HG03066 (cell line): ENCODE results near the gene SETDB1.
"Not testable (repeated sequence)": the region's sequence is repeated elsewhere in the genome, so short reads cannot be mapped to it uniquely, and the experiment has no call there.

Experiments
- ATAC-seq: cut with Tn5 transposase; IDR thresholded peaks from one replicate; pipeline ENCODE4 v1.9.1; 2021; ENCODE audit warnings: low read depth; ENCODE audit not compliant: unreplicated experiment

Gene SETDB1

GRCh38 chr1:150926097-150926741, at the start of gene SETDB1:
TSS of gene SETDB1 (plus strand) at chr1:150926363. CDS start at chr1:150927715, 1,352 bp downstream.
- ATAC-seq = peak; percentile 69

- ATAC-seq = not testable (repeated sequence)
Observed at GRCh38 chr1:150878931-150879330, 47.2 kb upstream of the SETDB1 start.

GRCh38 chr1:150881331-150882070, 44.7 kb upstream of the SETDB1 start:
- ATAC-seq = no peak

DNA sequence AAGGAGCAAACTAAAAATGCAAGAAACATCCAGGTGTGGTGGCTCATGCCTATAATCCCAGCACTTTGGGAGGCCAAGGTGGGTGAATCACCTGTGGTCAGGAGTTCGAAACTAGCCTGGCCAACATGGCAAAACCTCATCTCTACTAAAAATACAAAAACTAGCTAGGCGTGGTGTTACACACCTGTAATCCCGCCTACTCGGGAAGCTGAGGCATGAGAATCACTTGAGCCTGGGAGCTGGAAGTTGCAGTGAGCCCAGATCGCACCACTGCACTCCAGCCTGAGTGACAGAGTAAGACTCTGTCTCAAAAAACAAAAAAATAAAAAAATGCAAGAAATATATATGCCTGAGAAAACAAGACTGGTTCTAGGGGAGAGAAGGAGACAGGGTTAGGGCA, 43.0 kb upstream of the SETDB1 start:
- ATAC-seq = not testable (repeated sequence)

- ATAC-seq = no peak
Observed at GRCh38 chr1:150887018-150887417, 39.1 kb upstream of the SETDB1 start, which contains the start of gene CTXND2. TSS of gene CTXND2 (plus strand) at chr1:150887136. CDS start at chr1:150912315, 25,179 bp downstream.

DNA sequence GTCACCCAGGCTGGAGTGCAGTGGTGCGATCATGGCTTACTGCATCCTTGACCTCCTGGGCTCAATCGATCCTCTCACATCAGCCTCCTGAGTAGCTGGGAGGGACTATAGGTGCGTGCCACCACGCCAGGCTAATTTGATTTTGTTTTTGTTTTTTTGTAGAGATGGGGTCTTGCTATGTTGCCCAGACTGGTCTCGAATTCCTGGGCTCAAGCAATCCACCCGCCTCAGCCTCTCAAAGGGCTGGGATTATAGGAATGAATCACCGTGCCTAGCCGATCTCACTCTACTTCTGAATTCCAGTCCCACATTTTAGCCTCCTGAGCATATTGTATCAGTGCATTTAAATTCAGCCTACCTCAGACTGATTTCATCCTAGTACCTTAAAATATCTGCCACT, 37.4 kb upstream of the SETDB1 start:
- ATAC-seq = no peak

DNA sequence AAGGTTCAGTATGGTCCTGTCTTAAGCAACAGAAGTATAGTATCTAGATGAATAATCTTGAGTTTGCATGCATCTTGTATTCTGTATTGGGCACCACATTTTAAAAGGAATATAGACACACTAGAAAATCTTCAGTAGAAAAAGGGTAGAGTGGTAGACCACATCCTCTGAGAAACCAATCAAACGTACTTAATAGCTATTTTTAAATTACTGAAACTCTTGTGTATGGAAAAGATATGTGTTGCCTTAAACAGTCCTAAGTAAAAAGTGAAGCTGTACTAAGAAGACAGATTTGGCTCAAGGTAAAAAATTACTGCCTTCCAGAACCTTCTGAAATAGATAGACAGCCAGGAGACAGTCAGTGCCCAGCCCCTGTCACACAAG, 36.1 kb upstream of the SETDB1 start:
- ATAC-seq = no peak

GRCh38 chr1:150893336-150893913, 32.7 kb upstream of the SETDB1 start:
- no peak for ATAC-seq

DNA sequence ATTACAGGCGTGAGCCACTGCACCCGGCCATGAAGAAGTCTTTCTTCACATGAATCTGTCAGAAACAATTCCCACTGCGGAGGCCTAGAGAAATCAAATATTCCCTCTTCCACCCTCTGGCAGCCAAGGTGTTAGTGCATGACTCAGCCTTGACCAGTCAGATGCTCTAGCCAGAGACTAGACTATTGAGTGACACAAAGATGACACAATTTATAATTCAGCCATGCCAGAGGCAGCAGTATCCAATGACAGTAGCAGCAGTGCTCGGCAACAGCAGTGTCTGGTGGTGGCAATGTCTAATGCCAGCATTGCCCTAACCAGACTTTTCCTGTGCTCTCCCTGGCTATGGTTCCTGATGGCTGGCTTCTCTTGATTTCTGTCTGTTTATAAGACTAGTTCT, 30.5 kb upstream of the SETDB1 start:
- no peak for ATAC-seq

DNA sequence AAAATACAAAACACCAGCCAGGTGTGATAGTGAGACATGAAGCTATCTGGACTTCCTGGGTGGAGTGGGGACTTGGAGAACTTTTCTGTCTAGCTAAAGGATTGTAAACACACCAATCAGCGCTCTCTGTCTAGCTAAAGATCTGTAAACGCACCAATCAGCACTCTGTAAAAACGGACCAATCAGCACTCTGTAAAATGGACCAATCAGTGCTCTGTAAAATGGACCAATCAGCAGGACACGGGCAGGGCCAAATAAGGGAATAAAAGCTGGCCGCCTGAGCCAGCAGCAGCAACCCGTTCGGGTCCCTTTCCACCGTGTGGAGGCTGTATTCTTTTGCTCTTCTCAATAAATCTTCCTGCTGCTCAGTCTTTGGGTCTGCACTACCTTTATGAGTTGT, 26.4 kb upstream of the SETDB1 start:
- not testable (repeated sequence) for ATAC-seq

DNA sequence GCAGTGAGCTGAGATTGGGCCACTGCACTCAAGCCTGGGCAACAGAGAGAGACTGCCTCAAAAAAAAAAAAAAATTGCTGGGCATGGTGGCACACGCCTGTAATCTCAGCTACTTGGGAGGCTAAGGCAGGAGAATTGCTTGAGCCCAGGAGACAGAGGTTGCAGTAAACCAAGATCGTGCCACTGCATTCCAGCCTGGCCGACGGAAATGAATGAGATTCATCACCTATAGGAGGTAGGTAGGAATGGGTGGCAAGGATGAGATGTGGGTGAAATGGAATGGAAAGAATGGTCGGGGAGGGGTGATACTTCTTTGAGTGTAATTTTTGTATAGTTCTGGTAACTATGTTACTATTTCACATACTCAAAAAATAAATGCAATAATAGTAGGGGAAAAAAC, 23.8 kb upstream of the SETDB1 start:
- no peak for ATAC-seq

DNA sequence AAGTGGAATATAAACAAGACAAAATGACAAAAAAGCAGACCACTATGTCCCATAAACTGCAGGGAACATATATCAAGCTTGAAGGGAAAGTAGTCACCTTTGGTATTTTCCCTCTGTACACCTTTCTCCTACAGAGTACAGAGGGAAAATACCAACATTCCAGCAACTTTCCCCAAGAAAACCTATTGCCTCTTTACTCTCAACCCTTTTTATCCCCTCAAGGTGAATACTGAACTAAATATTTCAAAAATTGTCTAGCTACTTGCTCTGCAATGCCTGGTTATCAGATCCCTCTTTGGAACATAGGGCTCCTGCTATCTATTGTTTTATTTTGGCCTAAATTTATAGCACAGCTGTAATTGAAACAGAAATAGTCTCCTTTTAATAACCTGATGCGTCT, 23.4 kb upstream of the SETDB1 start:
- ATAC-seq = no peak

- no peak for ATAC-seq
Observed at GRCh38 chr1:150905301-150905700, 20.9 kb upstream of the SETDB1 start.

GRCh38 chr1:150906329-150906728, 19.8 kb upstream of the SETDB1 start:
- ATAC-seq = no peak

GRCh38 chr1:150906813-150907212, 19.4 kb upstream of the SETDB1 start:
- no peak for ATAC-seq

GRCh38 chr1:150909585-150910180, 16.5 kb upstream of the SETDB1 start:
- ATAC-seq = no peak

- ATAC-seq = no peak
Observed at GRCh38 chr1:150912623-150913022, 13.5 kb upstream of the SETDB1 start.

- ATAC-seq = no peak
Observed at GRCh38 chr1:150917387-150917786, 8.8 kb upstream of the SETDB1 start.

GRCh38 chr1:150922519-150922975, 3.6 kb upstream of the SETDB1 start:
- peak; percentile 50 for ATAC-seq

GRCh38 chr1:150925080-150925479, 1.1 kb upstream of the SETDB1 start:
- no peak for ATAC-seq

DNA sequence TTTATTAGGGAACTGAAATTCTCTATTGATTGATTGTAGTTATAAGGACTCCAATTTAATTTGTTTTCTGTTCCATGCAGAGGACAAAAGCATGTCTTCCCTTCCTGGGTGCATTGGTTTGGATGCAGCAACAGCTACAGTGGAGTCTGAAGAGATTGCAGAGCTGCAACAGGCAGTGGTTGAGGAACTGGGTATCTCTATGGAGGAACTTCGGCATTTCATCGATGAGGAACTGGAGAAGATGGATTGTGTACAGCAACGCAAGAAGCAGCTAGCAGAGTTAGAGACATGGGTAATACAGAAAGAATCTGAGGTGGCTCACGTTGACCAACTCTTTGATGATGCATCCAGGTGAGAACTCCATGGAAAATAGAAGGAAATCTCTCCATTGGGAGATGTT, 1.5 kb downstream of the SETDB1 start:
- no peak for ATAC-seq
